Measurements from ENCODE around the gene TMEM86B. TPM values are rescaled to one million over a fixed set of nuclear protein-coding genes. Genes with fewer than 3 reads are reported as not detected.
A peak's percentile ranks its signal among the peaks of the same experiment; 100 is the strongest.

TMEM86B gene
- total RNA-seq, 1 donor from 2014 or later = 10.0 TPM

DNA sequence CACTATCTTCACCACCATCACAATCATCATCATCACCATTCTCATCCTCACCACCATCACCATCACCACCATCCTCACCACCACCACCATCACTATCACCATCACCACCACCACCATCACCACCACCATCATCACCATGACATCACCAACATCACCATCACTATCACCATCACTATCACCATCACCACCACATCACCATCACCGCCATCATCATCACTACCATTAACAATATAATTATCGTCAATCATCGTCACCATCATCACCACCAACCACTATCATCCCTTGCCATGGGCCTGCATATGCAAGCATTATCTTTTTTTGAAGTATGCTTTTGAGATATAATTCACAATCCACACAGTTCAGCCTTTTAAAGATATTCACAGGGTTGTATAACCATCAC is 37.8 kb upstream of the TMEM86B start:
- Mint-ChIP-seq H3K4me3 (ENCODE audit: low read depth) (no peak overlapping the region), H3K4me1 (ENCODE audit: low read depth) (no peaks in the 10 kb centered on the region), H3K27me3 (no peaks in the 10 kb centered on the region), H3K36me3 (ENCODE audit: insufficient read depth) (peaks cover 12% of the 10 kb centered on the region), H3K9me3 (ENCODE audit: low read depth) (peaks cover 8% of the 10 kb centered on the region), H3K27ac (peak overlapping the region; percentile 69)
- TF ChIP-seq, protein P1, sequence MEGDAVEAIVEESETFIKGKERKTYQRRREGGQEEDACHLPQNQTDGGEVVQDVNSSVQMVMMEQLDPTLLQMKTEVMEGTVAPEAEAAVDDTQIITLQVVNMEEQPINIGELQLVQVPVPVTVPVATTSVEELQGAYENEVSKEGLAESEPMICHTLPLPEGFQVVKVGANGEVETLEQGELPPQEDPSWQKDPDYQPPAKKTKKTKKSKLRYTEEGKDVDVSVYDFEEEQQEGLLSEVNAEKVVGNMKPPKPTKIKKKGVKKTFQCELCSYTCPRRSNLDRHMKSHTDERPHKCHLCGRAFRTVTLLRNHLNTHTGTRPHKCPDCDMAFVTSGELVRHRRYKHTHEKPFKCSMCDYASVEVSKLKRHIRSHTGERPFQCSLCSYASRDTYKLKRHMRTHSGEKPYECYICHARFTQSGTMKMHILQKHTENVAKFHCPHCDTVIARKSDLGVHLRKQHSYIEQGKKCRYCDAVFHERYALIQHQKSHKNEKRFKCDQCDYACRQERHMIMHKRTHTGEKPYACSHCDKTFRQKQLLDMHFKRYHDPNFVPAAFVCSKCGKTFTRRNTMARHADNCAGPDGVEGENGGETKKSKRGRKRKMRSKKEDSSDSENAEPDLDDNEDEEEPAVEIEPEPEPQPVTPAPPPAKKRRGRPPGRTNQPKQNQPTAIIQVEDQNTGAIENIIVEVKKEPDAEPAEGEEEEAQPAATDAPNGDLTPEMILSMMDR (IDR thresholded peaks at IDR 0.05; ENCODE audit: unreplicated experiment) = no peak
- no peak for DNase-seq (ENCODE audit: low spot score, unreplicated experiment)

DNA sequence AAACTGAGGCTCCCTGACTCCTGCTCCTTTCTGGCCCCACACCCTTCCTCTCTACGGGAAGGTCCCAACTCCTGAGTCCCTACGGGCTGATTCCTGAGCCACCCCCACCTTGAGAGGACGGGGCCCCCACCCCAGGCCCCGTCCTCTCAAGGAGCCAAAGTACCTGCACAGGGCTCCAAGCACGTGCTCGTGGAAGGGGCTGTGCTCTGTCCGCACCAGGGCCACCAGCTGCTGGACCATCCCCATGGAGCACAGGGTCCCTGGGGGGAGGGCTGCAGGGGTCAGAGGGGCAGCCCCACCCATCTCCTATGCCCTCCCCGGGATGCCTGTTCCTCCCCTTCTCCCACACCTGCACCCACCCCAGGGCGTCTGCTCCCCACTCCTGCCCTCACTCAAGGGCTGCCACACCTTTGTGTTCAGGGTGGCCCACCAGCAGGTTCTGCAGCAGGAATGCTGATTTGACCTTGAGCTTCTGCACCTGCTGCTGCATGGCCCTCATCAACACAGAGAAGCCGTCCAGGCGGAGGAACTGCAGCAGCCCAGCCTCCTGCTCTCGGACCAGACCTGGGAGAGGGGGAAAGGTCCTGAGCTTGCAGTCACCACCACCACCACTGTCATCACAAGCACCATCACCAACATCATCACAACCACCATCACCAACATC is 37.3 kb upstream of the TMEM86B start:
- Mint-ChIP-seq H3K27me3 (no peaks in the 10 kb centered on the region), H3K4me1 (ENCODE audit: low read depth) (no peaks in the 10 kb centered on the region), H3K27ac (no peak overlapping the region)

DNA sequence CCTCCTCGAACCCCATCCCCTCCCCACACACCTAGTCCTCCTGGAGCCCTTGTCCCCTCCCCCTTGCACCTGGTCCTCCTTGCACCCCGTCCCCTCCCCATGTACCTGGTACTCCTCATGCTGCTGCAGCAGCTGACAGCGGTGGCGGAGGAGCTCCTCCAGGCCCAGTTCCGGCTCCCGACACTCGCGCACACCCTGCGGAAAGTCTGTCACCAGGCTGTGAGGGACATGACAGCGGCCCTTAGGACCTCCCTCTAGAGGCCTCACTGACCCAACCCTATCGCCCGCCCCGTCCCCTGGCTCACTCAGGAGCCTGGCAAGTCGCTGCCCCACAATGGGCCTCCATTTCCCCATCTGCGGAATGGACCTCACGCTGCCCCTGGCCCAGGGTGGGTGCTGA is 36.6 kb upstream of the TMEM86B start:
- Mint-ChIP-seq H3K27me3 (no peaks in the 10 kb centered on the region), H3K36me3 (ENCODE audit: insufficient read depth) (peaks cover 12% of the 10 kb centered on the region), H3K4me1 (ENCODE audit: low read depth) (no peaks in the 10 kb centered on the region), H3K4me3 (ENCODE audit: low read depth) (no peak overlapping the region), H3K9me3 (ENCODE audit: low read depth) (peaks cover 8% of the 10 kb centered on the region), H3K27ac (no peak overlapping the region)
- TF ChIP-seq, protein P1 (IDR thresholded peaks at IDR 0.05; ENCODE audit: unreplicated experiment) = no peak
- DNase-seq (ENCODE audit: low spot score, unreplicated experiment) = no peak

More for the DNA sequence above, 37.3 kb upstream of the TMEM86B start:
- Mint-ChIP-seq H3K4me3 (ENCODE audit: low read depth) (no peak overlapping the region), H3K9me3 (ENCODE audit: low read depth) (peaks cover 8% of the 10 kb centered on the region), H3K36me3 (ENCODE audit: insufficient read depth) (peaks cover 12% of the 10 kb centered on the region)
- TF ChIP-seq, protein P1 (IDR thresholded peaks at IDR 0.05; ENCODE audit: unreplicated experiment) = no peak
- no peak for DNase-seq (ENCODE audit: low spot score, unreplicated experiment)

DNA sequence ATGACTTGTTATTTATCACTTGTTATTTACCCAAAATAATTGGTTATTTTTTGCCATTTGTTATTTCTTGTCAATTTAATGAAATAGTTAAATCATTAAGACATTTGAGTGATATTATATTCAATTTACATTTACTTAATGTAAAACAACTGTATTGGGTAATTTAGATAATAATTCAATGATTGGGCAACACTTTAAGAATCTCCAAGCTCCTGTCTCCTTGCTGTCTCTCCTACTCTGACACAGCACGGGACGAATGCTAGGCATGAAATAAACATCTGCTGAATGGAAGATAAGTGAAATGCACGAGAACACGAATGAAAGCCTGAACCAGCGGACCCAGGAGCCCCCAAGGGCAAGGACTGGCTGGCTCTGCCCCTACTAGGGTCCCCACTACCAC is 36.0 kb upstream of the TMEM86B start:
- Mint-ChIP-seq H3K36me3 (ENCODE audit: insufficient read depth) (peaks cover 12% of the 10 kb centered on the region), H3K4me1 (ENCODE audit: low read depth) (no peaks in the 10 kb centered on the region), H3K9me3 (ENCODE audit: low read depth) (peaks cover 8% of the 10 kb centered on the region), H3K27ac (no peak overlapping the region), H3K4me3 (ENCODE audit: low read depth) (no peak overlapping the region), H3K27me3 (no peaks in the 10 kb centered on the region)
- no peak for DNase-seq (ENCODE audit: low spot score, unreplicated experiment)
- TF ChIP-seq, protein P1 (IDR thresholded peaks at IDR 0.05; ENCODE audit: unreplicated experiment) = no peak

DNA sequence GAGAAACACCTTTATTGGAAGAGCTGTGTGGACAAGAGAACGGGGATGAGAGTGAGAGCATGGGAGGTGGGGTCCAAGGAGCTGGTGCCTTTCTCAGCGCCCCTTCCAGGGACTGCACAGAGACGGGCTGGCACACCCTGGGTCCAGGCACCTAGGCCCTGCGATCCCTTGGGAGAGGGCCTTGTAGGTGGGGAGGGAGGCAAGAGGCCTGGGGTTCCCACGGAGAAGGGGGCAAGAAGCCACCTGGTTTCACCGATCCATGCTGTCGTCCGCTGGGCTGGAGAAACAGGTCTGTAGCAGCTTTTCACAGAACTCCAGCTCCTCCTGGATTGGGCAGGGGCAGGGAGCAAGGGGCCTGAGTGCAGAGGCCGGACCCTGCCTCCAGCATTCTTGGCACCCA is 33.8 kb upstream of the TMEM86B start:
- H3K27ac Mint-ChIP-seq = no peak overlapping the region
- no peak for DNase-seq (ENCODE audit: low spot score, unreplicated experiment)
- TF ChIP-seq, protein P1 (IDR thresholded peaks at IDR 0.05; ENCODE audit: unreplicated experiment) = no peak
- H3K4me3 Mint-ChIP-seq (ENCODE audit: low read depth) = no peak overlapping the region
- peaks cover 8% of the 10 kb centered on the region for H3K9me3 Mint-ChIP-seq (ENCODE audit: low read depth)
- H3K4me1 Mint-ChIP-seq (ENCODE audit: low read depth) = peaks cover 6% of the 10 kb centered on the region
- peaks cover 10% of the 10 kb centered on the region for H3K36me3 Mint-ChIP-seq (ENCODE audit: insufficient read depth)
- H3K27me3 Mint-ChIP-seq = no peaks in the 10 kb centered on the region
